GM21825 (cell line): Measurements from ENCODE around the gene PLOD3.
A peak's percentile ranks its signal among the peaks of the same experiment; 100 is the strongest.

ENCODE experiments used
- ATAC-seq: cut with Tn5 transposase; IDR thresholded peaks from one replicate; pipeline ENCODE4 v1.9.1; 2021; ENCODE audit warnings: mild to moderate bottlenecking, moderate library complexity; ENCODE audit not compliant: unreplicated experiment

PLOD3 gene

GRCh38 chr7:101186194-101186593 lies 31.2 kb downstream of the PLOD3 start:
- ATAC-seq, result no peak

- no peak for ATAC-seq
Measured at GRCh38 chr7:101185258-101185839, 32.0 kb downstream of the PLOD3 start.

- no peak for ATAC-seq
Measured at GRCh38 chr7:101180130-101180755, 37.1 kb downstream of the PLOD3 start, which contains the start of gene NAT16. NAT16 (minus strand) TSS chr7:101180293; CDS start chr7:101174807, 5,486 bp downstream.

- ATAC-seq, result no peak
Measured at GRCh38 chr7:101179713-101180112, 37.7 kb downstream of the PLOD3 start.

GRCh38 chr7:101179117-101179516 lies 38.3 kb downstream of the PLOD3 start:
- no peak for ATAC-seq

GRCh38 chr7:101177644-101178043 lies 39.7 kb downstream of the PLOD3 start:
- ATAC-seq, result no peak

GRCh38 chr7:101175664-101176063 lies 41.7 kb downstream of the PLOD3 start:
- no peak for ATAC-seq

- ATAC-seq, result no peak
Measured at GRCh38 chr7:101174322-101174854, 43.0 kb downstream of the PLOD3 start.

- ATAC-seq, result peak; percentile 40
Measured at GRCh38 chr7:101173752-101174244, 43.6 kb downstream of the PLOD3 start.

GRCh38 chr7:101172854-101173751 lies 44.3 kb downstream of the PLOD3 start:
- ATAC-seq, result no peak

- no peak for ATAC-seq
Measured at GRCh38 chr7:101172005-101172853, 45.2 kb downstream of the PLOD3 start.

GRCh38 chr7:101171442-101171837 lies 45.9 kb downstream of the PLOD3 start:
- no peak for ATAC-seq

GRCh38 chr7:101170617-101171441 lies 46.6 kb downstream of the PLOD3 start:
- ATAC-seq, result no peak

GRCh38 chr7:101169838-101170551 lies 47.4 kb downstream of the PLOD3 start:
- ATAC-seq, result no peak

GRCh38 chr7:101169110-101169837 lies 48.1 kb downstream of the PLOD3 start:
- no peak for ATAC-seq

- ATAC-seq, result no peak
Measured at GRCh38 chr7:101168412-101169049, 48.9 kb downstream of the PLOD3 start.

- no peak for ATAC-seq
Measured at GRCh38 chr7:101167645-101168411, 49.6 kb downstream of the PLOD3 start.
